Esophagus squamous epithelium (tissue), 4 donors: ENCODE measurements around the gene MLH1.

Experiments used
- POLR2A ChIP-seq, 4 donors: fragments of 450-650 bp; IDR thresholded peaks; one replicate each; pipeline ENCODE4 v1.6.1; 2017; ENCODE audit warnings: antibody characterized with exemption in 4 of 4, mild to moderate bottlenecking in 4 of 4, moderate library complexity in 3 of 4
- TF ChIP-seq, protein P1 (sequence below), 6 experiments: fragments of 450-650 bp in 4 of 6; fragments of 200-600 bp in 2 of 6; sonication (generic) in 2 of 6; IDR thresholded peaks; one replicate each; pipeline ENCODE4 v1.5.1; 2016 to 2019; ENCODE audit warnings: antibody characterized with exemption in 6 of 6, mild to moderate bottlenecking in 4 of 6, moderate library complexity in 4 of 6

DNA sequence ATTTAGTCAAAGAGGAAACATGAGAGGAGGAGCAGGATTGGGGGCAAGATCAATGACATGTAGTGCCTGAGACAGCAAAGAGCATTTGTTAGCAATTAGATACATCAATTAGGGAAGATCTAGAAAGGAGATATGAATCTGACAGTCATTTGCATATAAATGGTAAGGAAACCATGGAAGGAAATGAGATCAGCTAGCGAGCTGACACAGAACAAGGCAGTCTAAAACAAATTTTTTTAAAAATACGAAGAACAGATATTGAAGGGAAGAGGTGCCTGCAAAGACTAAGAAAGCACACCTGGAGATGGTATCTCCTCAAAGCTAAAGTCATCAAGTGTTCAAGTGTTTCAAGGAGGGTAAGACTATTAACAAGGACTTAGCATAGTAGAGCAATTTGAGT lies 5.0 kb upstream of the MLH1 start:
- TF ChIP-seq, protein P1, sequence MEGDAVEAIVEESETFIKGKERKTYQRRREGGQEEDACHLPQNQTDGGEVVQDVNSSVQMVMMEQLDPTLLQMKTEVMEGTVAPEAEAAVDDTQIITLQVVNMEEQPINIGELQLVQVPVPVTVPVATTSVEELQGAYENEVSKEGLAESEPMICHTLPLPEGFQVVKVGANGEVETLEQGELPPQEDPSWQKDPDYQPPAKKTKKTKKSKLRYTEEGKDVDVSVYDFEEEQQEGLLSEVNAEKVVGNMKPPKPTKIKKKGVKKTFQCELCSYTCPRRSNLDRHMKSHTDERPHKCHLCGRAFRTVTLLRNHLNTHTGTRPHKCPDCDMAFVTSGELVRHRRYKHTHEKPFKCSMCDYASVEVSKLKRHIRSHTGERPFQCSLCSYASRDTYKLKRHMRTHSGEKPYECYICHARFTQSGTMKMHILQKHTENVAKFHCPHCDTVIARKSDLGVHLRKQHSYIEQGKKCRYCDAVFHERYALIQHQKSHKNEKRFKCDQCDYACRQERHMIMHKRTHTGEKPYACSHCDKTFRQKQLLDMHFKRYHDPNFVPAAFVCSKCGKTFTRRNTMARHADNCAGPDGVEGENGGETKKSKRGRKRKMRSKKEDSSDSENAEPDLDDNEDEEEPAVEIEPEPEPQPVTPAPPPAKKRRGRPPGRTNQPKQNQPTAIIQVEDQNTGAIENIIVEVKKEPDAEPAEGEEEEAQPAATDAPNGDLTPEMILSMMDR (IDR thresholded peaks at IDR 0.05), result no peak
- no peak for TF ChIP-seq POLR2A (IDR thresholded peaks at IDR 0.05)
